GM06990 (cell line): Measurements from ENCODE around the gene VAV1.
"Not testable (repeated sequence)": the region's sequence is repeated elsewhere in the genome, so short reads cannot be mapped to it uniquely, and the experiment has no call there.

Experiments
- DNase-seq: peaks from one replicate; pipeline ENCODE4 v3.0.0-alpha.2; 2011; ENCODE audit not compliant: insufficient read length; ENCODE audit errors: extremely low read depth
- H3K27me3 ChIP-seq: replicated peaks from 2 replicates; pipeline ENCODE4 v1.6.0; 2011; ENCODE audit warnings: low read length; ENCODE audit not compliant: control insufficient read depth, insufficient read depth
- H3K36me3 ChIP-seq: 2 replicates; pipeline ENCODE4 v1.5.1; 2011; ENCODE audit warnings: low read length; ENCODE audit not compliant: control insufficient read depth, insufficient read depth
- H3K4me3 ChIP-seq: replicated peaks from 2 replicates; pipeline ENCODE4 v1.5.1; 2011; ENCODE audit warnings: low read depth, mild to moderate bottlenecking, control low read depth, low read length
- CTCF ChIP-seq: IDR thresholded peaks from 2 replicates; pipeline ENCODE4 v1.5.1; 2011; ENCODE audit warnings: low read length, control low read depth, mild to moderate bottlenecking, inconsistent platforms; ENCODE audit not compliant: insufficient read depth, poor library complexity, severe bottlenecking

The VAV1 gene

DNA sequence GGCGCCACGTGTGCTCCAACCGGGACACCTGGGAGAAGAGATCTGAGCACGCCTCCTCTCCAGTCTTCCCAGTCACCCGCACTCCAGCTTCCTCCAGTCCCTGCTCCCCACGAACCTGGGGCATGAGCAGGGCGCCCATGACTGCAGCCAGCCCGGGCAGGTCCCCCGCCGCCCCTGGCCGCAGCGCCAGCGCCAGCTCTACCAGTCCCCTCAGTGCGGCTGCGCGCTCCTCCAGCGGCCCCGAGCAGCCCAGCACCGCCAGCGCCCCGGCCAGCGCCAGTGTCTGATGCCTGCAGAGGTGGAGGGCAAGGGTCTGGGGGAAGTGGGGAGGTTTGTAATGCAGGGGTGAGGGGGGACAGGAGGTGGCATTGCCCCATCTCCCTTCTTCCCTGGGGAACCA is 18.4 kb upstream of the VAV1 start:
- DNase-seq, result no peak
- no peak for TF ChIP-seq CTCF
- peaks cover 16% of the 10 kb centered on the region for H3K36me3 ChIP-seq
- H3K27me3 ChIP-seq, result no peaks in the 10 kb centered on the region
- H3K4me3 ChIP-seq, result no peak overlapping the region

DNA sequence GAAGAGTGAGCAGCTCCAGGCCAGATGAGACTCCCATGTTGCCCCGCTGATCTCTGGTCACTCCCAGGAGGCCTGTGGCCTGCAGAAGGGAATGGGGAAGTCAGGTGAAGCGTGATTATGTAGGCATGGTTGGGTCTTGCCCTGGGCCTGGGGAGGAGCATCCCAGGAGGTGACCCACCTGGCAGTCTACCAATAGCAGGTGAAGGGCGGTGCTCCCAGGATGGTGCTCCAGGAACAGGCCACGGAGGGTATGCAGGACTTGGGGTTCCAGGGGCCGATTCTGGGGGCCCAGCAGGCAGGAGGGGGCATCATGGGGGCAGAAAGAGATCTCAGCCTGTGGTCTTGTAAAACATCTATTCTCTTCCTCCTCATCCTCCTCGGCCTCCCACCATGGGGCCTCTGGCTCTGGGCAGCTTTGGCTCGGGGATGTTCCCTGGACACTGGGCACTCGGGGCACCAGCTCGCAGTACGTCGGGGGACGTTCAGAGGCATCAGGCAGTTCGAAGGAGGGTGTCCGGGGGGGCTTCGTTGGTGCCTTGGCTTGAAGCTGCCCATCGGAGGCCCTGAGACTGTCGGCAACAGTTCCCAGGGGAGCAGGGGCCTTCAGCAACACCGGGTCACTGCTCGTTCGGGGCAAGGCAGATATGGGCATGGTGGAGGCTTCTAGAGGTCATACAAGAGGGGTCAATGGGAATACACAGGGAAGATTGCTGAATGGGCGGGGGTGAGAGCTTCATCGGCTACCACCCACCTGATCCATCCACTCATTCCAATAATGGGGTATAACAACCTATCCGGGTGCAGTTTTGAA is 17.6 kb upstream of the VAV1 start:
- Histone ChIP-seq H3K36me3 (peaks cover 16% of the 10 kb centered on the region), H3K27me3 (no peaks in the 10 kb centered on the region), H3K4me3 (no peak overlapping the region)
- TF ChIP-seq CTCF, result no peak
- no peak for DNase-seq

DNA sequence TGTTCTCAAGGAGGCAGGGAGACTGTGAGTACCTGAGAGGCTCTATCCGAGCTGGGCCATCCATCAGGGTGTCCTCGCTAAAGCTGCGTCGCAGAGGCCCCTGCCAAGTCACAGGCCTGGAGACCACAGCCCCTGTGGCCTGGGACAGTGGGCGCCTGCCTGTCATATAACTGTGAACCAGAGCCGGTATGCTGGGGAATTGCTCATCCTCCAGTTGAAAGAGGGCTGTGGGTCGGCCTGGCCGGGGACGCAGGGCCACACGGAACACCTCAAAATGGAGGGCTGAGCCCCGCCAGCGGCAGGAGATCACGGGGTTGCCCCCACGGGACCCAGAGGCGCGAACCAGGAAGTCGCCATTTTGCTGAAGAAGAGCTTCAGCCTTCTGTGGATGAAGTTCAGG is 11.9 kb upstream of the VAV1 start:
- H3K36me3 ChIP-seq, result no peaks in the 10 kb centered on the region; the same call in none of the 2 replicates
- TF ChIP-seq CTCF, result no peak

GRCh38 chr19:6761053-6761676 is 11.3 kb upstream of the VAV1 start:
- Histone ChIP-seq H3K27me3 (no peaks in the 10 kb centered on the region), H3K36me3 (no peaks in the 10 kb centered on the region; the same call in none of the 2 replicates), H3K4me3 (no peak overlapping the region)
- no peak for TF ChIP-seq CTCF
- DNase-seq, result no peak

More for the DNA sequence above, 11.9 kb upstream of the VAV1 start:
- H3K27me3 ChIP-seq, result no peaks in the 10 kb centered on the region
- H3K4me3 ChIP-seq, result no peak overlapping the region
- DNase-seq, result no peak

DNA sequence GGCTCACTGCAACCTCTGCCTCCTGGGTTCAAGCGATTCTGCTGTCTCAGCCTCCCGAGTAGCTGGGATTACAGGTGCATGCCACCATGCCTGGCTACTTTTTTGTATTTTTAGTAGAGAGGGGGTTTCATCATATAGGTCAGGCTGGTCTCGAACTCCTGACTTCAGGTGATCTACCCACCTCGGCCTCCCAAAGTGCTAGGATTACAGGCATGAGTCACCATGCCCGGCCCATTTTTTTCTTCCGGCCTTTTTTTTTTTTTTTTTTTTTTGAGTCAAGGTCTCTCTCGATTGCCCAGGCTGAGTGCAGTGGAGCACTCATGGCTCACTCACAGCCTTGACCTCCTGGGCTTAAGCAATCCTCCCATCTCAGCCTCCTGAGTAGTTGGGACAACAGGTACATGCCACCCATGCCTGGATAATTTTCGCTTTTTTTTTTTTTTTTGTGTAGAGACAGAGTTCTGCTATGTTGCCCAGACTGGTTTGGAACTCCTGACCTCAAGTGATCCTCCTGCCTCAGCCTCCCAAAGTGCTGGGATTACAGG is 10.2 kb upstream of the VAV1 start:
- H3K4me3 ChIP-seq, DNase-seq, H3K27me3 ChIP-seq, H3K36me3 ChIP-seq: not testable (repeated sequence)

- no peak for DNase-seq
Measured at GRCh38 chr19:6765738-6766356, 6.7 kb upstream of the VAV1 start.

More at GRCh38 chr19:6765738-6766356, 6.7 kb upstream of the VAV1 start:
- H3K36me3 ChIP-seq, result no peaks in the 10 kb centered on the region
- H3K27me3 ChIP-seq, result no peaks in the 10 kb centered on the region
- H3K4me3 ChIP-seq, result peak overlapping the region; percentile 82
- no peak for TF ChIP-seq CTCF
